ENCODE data around the gene SLC18B1.
"Not testable (repeated sequence)": the region's sequence is repeated elsewhere in the genome, so short reads cannot be mapped to it uniquely, and the experiment has no call there.

SLC18B1 gene

GRCh38 chr6:132788658-132789395, 9.6 kb downstream of the SLC18B1 start:
- DNase-seq (ENCODE audit: insufficient read length, low spot score) (no peak), FAIRE-seq (no peak)
- TF ChIP-seq POLR2A (IDR thresholded peaks at IDR 0.05; ENCODE audit: low read depth, low read length), result no peak

- TF ChIP-seq POLR2A (IDR thresholded peaks at IDR 0.05; ENCODE audit: low read depth, low read length), result no peak
- DNase-seq (ENCODE audit: insufficient read length, low spot score), result no peak
- no peak for FAIRE-seq
These were observed 12.5 kb downstream of the SLC18B1 start for GRCh38 chr6:132785936-132786335.

GRCh38 chr6:132780770-132781371, 17.6 kb downstream of the SLC18B1 start:
- DNase-seq (ENCODE audit: insufficient read length, low spot score) (no peak), FAIRE-seq (no peak)
- TF ChIP-seq POLR2A (IDR thresholded peaks at IDR 0.05; ENCODE audit: low read depth, low read length), result no peak

GRCh38 chr6:132777881-132778280, 20.6 kb downstream of the SLC18B1 start:
- FAIRE-seq; DNase-seq (ENCODE audit: insufficient read length, low spot score): not testable (repeated sequence)

- FAIRE-seq (peak; percentile 11), DNase-seq (ENCODE audit: insufficient read length, low spot score) (peak; percentile 5)
These were observed 30.4 kb downstream of the SLC18B1 start for GRCh38 chr6:132768051-132768517.

GRCh38 chr6:132765560-132765959, 32.9 kb downstream of the SLC18B1 start:
- FAIRE-seq (no peak), DNase-seq (ENCODE audit: insufficient read length, low spot score) (no peak)
- TF ChIP-seq POLR2A (IDR thresholded peaks at IDR 0.05; ENCODE audit: low read depth, low read length), result no peak

More at GRCh38 chr6:132768051-132768517, 30.4 kb downstream of the SLC18B1 start:
- TF ChIP-seq POLR2A (IDR thresholded peaks at IDR 0.05; ENCODE audit: low read depth, low read length), result no peak

- peak; percentile 98 for FAIRE-seq
- no peak for TF ChIP-seq POLR2A (IDR thresholded peaks at IDR 0.05; ENCODE audit: low read depth, low read length)
- peak; percentile 19 for DNase-seq (ENCODE audit: insufficient read length, low spot score)
These were observed 34.1 kb downstream of the SLC18B1 start for GRCh38 chr6:132764370-132764769.

- DNase-seq (ENCODE audit: insufficient read length, low spot score) (no peak), FAIRE-seq (no peak)
- no peak for TF ChIP-seq POLR2A (IDR thresholded peaks at IDR 0.05; ENCODE audit: low read depth, low read length)
These were observed 35.2 kb downstream of the SLC18B1 start for GRCh38 chr6:132763269-132763668.

- no peak for DNase-seq (ENCODE audit: insufficient read length, low spot score)
- no peak for FAIRE-seq
- no peak for TF ChIP-seq POLR2A (IDR thresholded peaks at IDR 0.05; ENCODE audit: low read depth, low read length)
These were observed 38.2 kb downstream of the SLC18B1 start for GRCh38 chr6:132760256-132760655.

GRCh38 chr6:132758689-132759088, 39.7 kb downstream of the SLC18B1 start:
- FAIRE-seq, result no peak

GRCh38 chr6:132752255-132752654, 46.2 kb downstream of the SLC18B1 start:
- no peak for DNase-seq (ENCODE audit: insufficient read length, low spot score)
- no peak for FAIRE-seq
- no peak for TF ChIP-seq POLR2A (IDR thresholded peaks at IDR 0.05; ENCODE audit: low read depth, low read length)

More at GRCh38 chr6:132758689-132759088, 39.7 kb downstream of the SLC18B1 start:
- no peak for DNase-seq (ENCODE audit: insufficient read length, low spot score)
- no peak for TF ChIP-seq POLR2A (IDR thresholded peaks at IDR 0.05; ENCODE audit: low read depth, low read length)

GRCh38 chr6:132751828-132752227, 46.6 kb downstream of the SLC18B1 start:
- DNase-seq (ENCODE audit: insufficient read length, low spot score) (no peak), FAIRE-seq (no peak)
- no peak for TF ChIP-seq POLR2A (IDR thresholded peaks at IDR 0.05; ENCODE audit: low read depth, low read length)

GRCh38 chr6:132751306-132751705, 47.1 kb downstream of the SLC18B1 start:
- FAIRE-seq, result no peak
- TF ChIP-seq POLR2A (IDR thresholded peaks at IDR 0.05; ENCODE audit: low read depth, low read length), result no peak
- no peak for DNase-seq (ENCODE audit: insufficient read length, low spot score)

GRCh38 chr6:132750455-132751248, 47.8 kb downstream of the SLC18B1 start:
- FAIRE-seq (no peak), DNase-seq (ENCODE audit: insufficient read length, low spot score) (no peak)
- no peak for TF ChIP-seq POLR2A (IDR thresholded peaks at IDR 0.05; ENCODE audit: low read depth, low read length)
